Cardiac muscle cell (in vitro differentiated cells and primary cell): ENCODE results near the gene EHMT1. TPM values are rescaled to one million over a fixed set of nuclear protein-coding genes. Genes with fewer than 3 reads are reported as not detected.

ENCODE experiments used
- DNase-seq, 2 donors: peaks; one replicate each; pipeline versions ENCODE4 v3.0.0 to v3.0.0-alpha.2; 2010 to 2017; ENCODE audit warnings: low read depth in 1 of 2, low spot score in 1 of 2
- H3K27ac ChIP-seq: fragments of 200-600 bp; sonication (generic); 2 replicates; pipeline ENCODE4 v1.5.1; 2016
- H3K27me3 ChIP-seq: fragments of 200-600 bp; sonication (generic); 2 replicates; pipeline ENCODE4 v1.6.0; 2016; ENCODE audit warnings: control low read depth
- H3K36me3 ChIP-seq: fragments of 200-600 bp; sonication (generic); 2 replicates; pipeline ENCODE4 v1.5.1; 2016; ENCODE audit warnings: control low read depth
- H3K4me1 ChIP-seq: fragments of 200-600 bp; sonication (generic); 2 replicates; pipeline ENCODE4 v1.8.1; 2017; ENCODE audit warnings: low read depth, mild to moderate bottlenecking, mixed run types
- H3K4me3 ChIP-seq: fragments of 200-600 bp; sonication (generic); 2 replicates; pipeline ENCODE4 v1.5.1; 2016; ENCODE audit warnings: mild to moderate bottlenecking
- H3K9me3 ChIP-seq: fragments of 200-600 bp; sonication (generic); 2 replicates; pipeline ENCODE4 v1.5.1; 2017; ENCODE audit warnings: low read depth, mild to moderate bottlenecking, control low read depth
- CTCF ChIP-seq: IDR thresholded peaks from 2 replicates; pipeline ENCODE4 v1.5.1; 2012; ENCODE audit warnings: low read depth, mild to moderate bottlenecking, low read length
- polyA plus RNA-seq: library from polyadenylated mRNA; unstranded; fragments of >200 nt; fragmentation: Nextera tagmentation; extraction: Ambion mirVana; gene quantifications from 2 replicates; pipeline ENCODE4 v1.2.1, GENCODE V29; 2016
- total RNA-seq: library from RNA; depleted of rRNA; stranded (reverse); fragments of >200 nt; gene quantifications from 2 replicates; pipeline ENCODE4 v1.2.3, GENCODE V29; 2016

Gene EHMT1
- total and polyA plus RNA-seq, 2 experiments from 2014 or later: 55.5 to 93.8 TPM

- no peaks in the 10 kb centered on the region for H3K9me3 ChIP-seq
- no peak overlapping the region for H3K27ac ChIP-seq
- no peak for DNase-seq
- peaks cover 34% of the 10 kb centered on the region for H3K36me3 ChIP-seq
- no peaks in the 10 kb centered on the region for H3K27me3 ChIP-seq
- H3K4me3 ChIP-seq: no peak overlapping the region
- no peak for TF ChIP-seq CTCF
- H3K4me1 ChIP-seq: no peaks in the 10 kb centered on the region
Observed at GRCh38 chr9:137759649-137760321, 141.0 kb downstream of the EHMT1 start.

- H3K4me3 ChIP-seq: no peak overlapping the region
- no peaks in the 10 kb centered on the region for H3K27me3 ChIP-seq
- peaks cover 27% of the 10 kb centered on the region for H3K36me3 ChIP-seq
- no peaks in the 10 kb centered on the region for H3K9me3 ChIP-seq
- no peaks in the 10 kb centered on the region for H3K4me1 ChIP-seq
- no peak overlapping the region for H3K27ac ChIP-seq
- DNase-seq: no peak
- no peak for TF ChIP-seq CTCF
Observed at GRCh38 chr9:137760426-137760825, 141.6 kb downstream of the EHMT1 start.

- H3K4me1 ChIP-seq: no peaks in the 10 kb centered on the region
- no peak for TF ChIP-seq CTCF
- H3K27ac ChIP-seq: no peak overlapping the region
- no peak for DNase-seq
- H3K9me3 ChIP-seq: no peaks in the 10 kb centered on the region
- H3K4me3 ChIP-seq: no peak overlapping the region
- no peaks in the 10 kb centered on the region for H3K27me3 ChIP-seq
- peaks cover 26% of the 10 kb centered on the region for H3K36me3 ChIP-seq
Observed at GRCh38 chr9:137761032-137761431, 142.2 kb downstream of the EHMT1 start.

GRCh38 chr9:137761793-137762192, 143.0 kb downstream of the EHMT1 start:
- Histone ChIP-seq H3K27ac (no peak overlapping the region), H3K4me1 (no peaks in the 10 kb centered on the region), H3K4me3 (no peak overlapping the region), H3K9me3 (no peaks in the 10 kb centered on the region), H3K27me3 (no peaks in the 10 kb centered on the region), H3K36me3 (peaks cover 29% of the 10 kb centered on the region)
- TF ChIP-seq CTCF: no peak
- DNase-seq: no peak

- Histone ChIP-seq H3K27me3 (no peaks in the 10 kb centered on the region), H3K36me3 (peaks cover 31% of the 10 kb centered on the region), H3K4me1 (no peaks in the 10 kb centered on the region), H3K4me3 (no peak overlapping the region), H3K27ac (no peak overlapping the region), H3K9me3 (no peaks in the 10 kb centered on the region)
- no peak for TF ChIP-seq CTCF
- no peak for DNase-seq
Observed at GRCh38 chr9:137762414-137763061, 143.7 kb downstream of the EHMT1 start.
